Measurements from ENCODE around the gene PAX7.

DNA sequence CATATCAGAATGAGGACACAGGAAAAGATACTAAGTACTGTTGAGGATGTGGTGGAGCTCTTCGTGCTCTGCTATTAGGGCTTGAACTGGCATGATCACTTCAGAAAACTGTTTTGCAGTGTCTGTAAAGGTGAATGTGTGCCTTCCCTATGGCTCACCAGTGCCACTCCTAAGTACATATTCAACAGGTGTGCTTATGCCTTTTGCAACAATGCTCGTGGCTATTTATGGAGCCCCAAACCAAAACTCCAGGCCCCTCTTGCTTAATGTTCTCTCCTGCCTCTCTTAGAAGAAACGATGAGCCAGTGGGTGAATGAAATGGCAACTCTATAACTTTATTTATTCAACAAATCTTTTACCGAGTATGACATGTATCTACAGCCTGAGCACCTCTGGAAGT, 158.6 kb downstream of the PAX7 start:
- TF ChIP-seq, protein P1, sequence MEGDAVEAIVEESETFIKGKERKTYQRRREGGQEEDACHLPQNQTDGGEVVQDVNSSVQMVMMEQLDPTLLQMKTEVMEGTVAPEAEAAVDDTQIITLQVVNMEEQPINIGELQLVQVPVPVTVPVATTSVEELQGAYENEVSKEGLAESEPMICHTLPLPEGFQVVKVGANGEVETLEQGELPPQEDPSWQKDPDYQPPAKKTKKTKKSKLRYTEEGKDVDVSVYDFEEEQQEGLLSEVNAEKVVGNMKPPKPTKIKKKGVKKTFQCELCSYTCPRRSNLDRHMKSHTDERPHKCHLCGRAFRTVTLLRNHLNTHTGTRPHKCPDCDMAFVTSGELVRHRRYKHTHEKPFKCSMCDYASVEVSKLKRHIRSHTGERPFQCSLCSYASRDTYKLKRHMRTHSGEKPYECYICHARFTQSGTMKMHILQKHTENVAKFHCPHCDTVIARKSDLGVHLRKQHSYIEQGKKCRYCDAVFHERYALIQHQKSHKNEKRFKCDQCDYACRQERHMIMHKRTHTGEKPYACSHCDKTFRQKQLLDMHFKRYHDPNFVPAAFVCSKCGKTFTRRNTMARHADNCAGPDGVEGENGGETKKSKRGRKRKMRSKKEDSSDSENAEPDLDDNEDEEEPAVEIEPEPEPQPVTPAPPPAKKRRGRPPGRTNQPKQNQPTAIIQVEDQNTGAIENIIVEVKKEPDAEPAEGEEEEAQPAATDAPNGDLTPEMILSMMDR (IDR thresholded peaks at IDR 0.05): no peak
- no peak for TF ChIP-seq ZFX (IDR thresholded peaks at IDR 0.05; ENCODE audit: borderline replicate concordance)
